Measurements from ENCODE around the gene NFAT5. TPM values are rescaled to one million over a fixed set of nuclear protein-coding genes. Genes with fewer than 3 reads are reported as not detected.

Gene NFAT5
- total and polyA plus RNA-seq, 9 of the 15 experiments (the other 6 are each of a cell fraction or from before 2014, with no cell fraction given): 0.78 to 20.5 (median 12.4) TPM

DNA sequence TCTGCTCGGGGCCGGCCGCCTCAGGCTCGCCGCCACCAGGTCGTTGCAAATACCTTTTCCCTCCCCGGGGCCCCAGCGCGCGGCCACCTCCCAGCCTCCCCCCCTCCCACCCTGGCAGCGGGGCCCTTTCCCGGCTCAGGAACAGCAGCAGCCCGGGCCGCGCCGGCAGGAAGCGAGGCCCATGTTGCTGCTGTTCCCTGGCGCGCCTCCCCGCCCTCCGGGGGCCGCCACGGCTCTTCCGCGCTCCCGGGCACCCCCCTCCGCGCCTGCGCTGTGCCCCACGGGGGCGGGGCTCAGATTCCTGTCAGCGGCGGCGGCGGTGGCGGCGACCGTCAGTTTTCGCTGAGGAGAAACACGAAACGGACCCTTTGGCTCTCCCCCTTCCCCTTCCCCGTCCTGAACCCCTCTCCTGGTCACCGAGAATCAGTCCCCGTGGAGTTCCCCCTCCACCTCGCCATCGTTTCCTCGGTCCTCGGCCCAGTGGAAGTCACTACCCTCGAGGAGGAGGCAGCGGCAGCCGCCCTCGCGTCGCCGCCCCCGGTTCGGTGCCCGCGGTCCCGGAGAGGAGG is at the start of gene NFAT5 (continued):
- TF ChIP-seq, protein P1, sequence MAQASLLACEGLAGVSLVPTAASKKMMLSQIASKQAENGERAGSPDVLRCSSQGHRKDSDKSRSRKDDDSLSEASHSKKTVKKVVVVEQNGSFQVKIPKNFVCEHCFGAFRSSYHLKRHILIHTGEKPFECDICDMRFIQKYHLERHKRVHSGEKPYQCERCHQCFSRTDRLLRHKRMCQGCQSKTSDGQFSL (CRISPR knock-in tag; IDR thresholded peaks at IDR 0.05): 0 out of 2 replicates have a peak, but pooled peaks have one; percentile 16
- TF ChIP-seq, protein P1 (tag; IDR thresholded peaks at IDR 0.05): peak in 1 of 2 experiments; percentile 34; a peak in 1 of 4 replicates
- TF ChIP-seq MTA3 (IDR thresholded peaks at IDR 0.05; ENCODE audit: borderline replicate concordance) (peak; percentile 86; the same call in 1 of the 2 replicates), ZNF384 (IDR thresholded peaks at IDR 0.05; ENCODE audit: low read depth, low read length) (0 out of 2 replicates have a peak, but pooled peaks have one; percentile 3), ETS2 (tag; IDR thresholded peaks at IDR 0.05; ENCODE audit: borderline replicate concordance, poor library complexity, severe bottlenecking) (peak; percentile 33), ZNF174 (CRISPR knock-in tag; IDR thresholded peaks at IDR 0.05) (no peak), FIP1L1 (IDR thresholded peaks at IDR 0.05; ENCODE audit: low read depth, low read length, poor library complexity, severe bottlenecking) (peak; percentile 98), ZNF707 (CRISPR knock-in tag; conservative IDR thresholded peaks at IDR 0.05) (0 out of 2 replicates have a peak, but pooled peaks have one; percentile 47), CBX1 (IDR thresholded peaks at IDR 0.05; ENCODE audit: low read depth) (peak; percentile 80; the same call in 1 of the 2 replicates), ZNF780A (CRISPR knock-in tag; IDR thresholded peaks at IDR 0.05) (no peak), HNRNPLL (IDR thresholded peaks at IDR 0.05; ENCODE audit: low read depth, low read length, poor library complexity, severe bottlenecking) (peak; percentile 48), STAT5B (CRISPR knock-in tag; IDR thresholded peaks at IDR 0.05) (no peak), ZSCAN29 (IDR thresholded peaks at IDR 0.05) (peak; percentile 45; the same call in 1 of the 2 replicates), POLR2H (tag; IDR thresholded peaks at IDR 0.05; ENCODE audit: low read depth) (peak; percentile 75), SUPT5H (IDR thresholded peaks at IDR 0.05) (peak; percentile 88)
- TF ChIP-seq, protein P2, sequence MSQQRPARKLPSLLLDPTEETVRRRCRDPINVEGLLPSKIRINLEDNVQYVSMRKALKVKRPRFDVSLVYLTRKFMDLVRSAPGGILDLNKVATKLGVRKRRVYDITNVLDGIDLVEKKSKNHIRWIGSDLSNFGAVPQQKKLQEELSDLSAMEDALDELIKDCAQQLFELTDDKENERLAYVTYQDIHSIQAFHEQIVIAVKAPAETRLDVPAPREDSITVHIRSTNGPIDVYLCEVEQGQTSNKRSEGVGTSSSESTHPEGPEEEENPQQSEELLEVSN (IDR thresholded peaks at IDR 0.05; ENCODE audit: borderline replicate concordance in 1 of 2, extremely low read depth in 1 of 2, insufficient read depth in 1 of 2, insufficient read length in 1 of 2, low read depth in 1 of 2, low read length in 1 of 2, poor library complexity in 1 of 2, severe bottlenecking in 1 of 2): peak; percentile 13 to 58
- TF ChIP-seq, protein P3, sequence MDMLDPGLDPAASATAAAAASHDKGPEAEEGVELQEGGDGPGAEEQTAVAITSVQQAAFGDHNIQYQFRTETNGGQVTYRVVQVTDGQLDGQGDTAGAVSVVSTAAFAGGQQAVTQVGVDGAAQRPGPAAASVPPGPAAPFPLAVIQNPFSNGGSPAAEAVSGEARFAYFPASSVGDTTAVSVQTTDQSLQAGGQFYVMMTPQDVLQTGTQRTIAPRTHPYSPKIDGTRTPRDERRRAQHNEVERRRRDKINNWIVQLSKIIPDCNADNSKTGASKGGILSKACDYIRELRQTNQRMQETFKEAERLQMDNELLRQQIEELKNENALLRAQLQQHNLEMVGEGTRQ (CRISPR knock-in tag; IDR thresholded peaks at IDR 0.05): no peak
- TF ChIP-seq, protein P4, sequence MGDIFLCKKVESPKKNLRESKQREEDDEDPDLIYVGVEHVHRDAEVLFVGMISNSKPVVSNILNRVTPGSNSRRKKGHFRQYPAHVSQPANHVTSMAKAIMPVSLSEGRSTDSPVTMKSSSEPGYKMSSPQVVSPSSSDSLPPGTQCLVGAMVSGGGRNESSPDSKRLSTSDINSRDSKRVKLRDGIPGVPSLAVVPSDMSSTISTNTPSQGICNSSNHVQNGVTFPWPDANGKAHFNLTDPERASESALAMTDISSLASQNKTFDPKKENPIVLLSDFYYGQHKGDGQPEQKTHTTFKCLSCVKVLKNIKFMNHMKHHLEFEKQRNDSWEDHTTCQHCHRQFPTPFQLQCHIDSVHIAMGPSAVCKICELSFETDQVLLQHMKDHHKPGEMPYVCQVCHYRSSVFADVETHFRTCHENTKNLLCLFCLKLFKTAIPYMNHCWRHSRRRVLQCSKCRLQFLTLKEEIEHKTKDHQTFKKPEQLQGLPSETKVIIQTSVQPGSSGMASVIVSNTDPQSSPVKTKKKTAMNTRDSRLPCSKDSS (IDR thresholded peaks at IDR 0.05; ENCODE audit: low read depth, partially characterized antibody): no peak
- TF ChIP-seq, protein P5, sequence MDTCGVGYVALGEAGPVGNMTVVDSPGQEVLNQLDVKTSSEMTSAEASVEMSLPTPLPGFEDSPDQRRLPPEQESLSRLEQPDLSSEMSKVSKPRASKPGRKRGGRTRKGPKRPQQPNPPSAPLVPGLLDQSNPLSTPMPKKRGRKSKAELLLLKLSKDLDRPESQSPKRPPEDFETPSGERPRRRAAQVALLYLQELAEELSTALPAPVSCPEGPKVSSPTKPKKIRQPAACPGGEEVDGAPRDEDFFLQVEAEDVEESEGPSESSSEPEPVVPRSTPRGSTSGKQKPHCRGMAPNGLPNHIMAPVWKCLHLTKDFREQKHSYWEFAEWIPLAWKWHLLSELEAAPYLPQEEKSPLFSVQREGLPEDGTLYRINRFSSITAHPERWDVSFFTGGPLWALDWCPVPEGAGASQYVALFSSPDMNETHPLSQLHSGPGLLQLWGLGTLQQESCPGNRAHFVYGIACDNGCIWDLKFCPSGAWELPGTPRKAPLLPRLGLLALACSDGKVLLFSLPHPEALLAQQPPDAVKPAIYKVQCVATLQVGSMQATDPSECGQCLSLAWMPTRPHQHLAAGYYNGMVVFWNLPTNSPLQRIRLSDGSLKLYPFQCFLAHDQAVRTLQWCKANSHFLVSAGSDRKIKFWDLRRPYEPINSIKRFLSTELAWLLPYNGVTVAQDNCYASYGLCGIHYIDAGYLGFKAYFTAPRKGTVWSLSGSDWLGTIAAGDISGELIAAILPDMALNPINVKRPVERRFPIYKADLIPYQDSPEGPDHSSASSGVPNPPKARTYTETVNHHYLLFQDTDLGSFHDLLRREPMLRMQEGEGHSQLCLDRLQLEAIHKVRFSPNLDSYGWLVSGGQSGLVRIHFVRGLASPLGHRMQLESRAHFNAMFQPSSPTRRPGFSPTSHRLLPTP (IDR thresholded peaks at IDR 0.05; ENCODE audit: borderline replicate concordance, extremely low read depth, insufficient read length): no peak

Data from K562 (cell line).